Lower leg skin (tissue), 3 donors: ENCODE measurements around the gene LMX1A.

Source experiments
- CTCF ChIP-seq, 3 donors: fragments of 450-650 bp; IDR thresholded peaks; one replicate each; pipeline ENCODE4 v1.5.1; 2016; ENCODE audit warnings: antibody characterized with exemption in 3 of 3, mild to moderate bottlenecking in 3 of 3, moderate library complexity in 2 of 3
- POLR2A ChIP-seq, 2 donors: fragments of 450-650 bp; IDR thresholded peaks; one replicate each; pipeline ENCODE4 v1.6.1; 2016 to 2017; ENCODE audit warnings: antibody characterized with exemption in 2 of 2, mild to moderate bottlenecking in 1 of 2, moderate library complexity in 1 of 2

- TF ChIP-seq CTCF (IDR thresholded peaks at IDR 0.05) (no peak), POLR2A (IDR thresholded peaks at IDR 0.05) (no peak)
Measured at GRCh38 chr1:165395478-165395877, 39.0 kb upstream of the LMX1A start.
